ENCODE results near the gene ATRN.
"Not testable (repeated sequence)": the region's sequence is repeated elsewhere in the genome, so short reads cannot be mapped to it uniquely, and the experiment has no call there.

The ATRN gene

DNA sequence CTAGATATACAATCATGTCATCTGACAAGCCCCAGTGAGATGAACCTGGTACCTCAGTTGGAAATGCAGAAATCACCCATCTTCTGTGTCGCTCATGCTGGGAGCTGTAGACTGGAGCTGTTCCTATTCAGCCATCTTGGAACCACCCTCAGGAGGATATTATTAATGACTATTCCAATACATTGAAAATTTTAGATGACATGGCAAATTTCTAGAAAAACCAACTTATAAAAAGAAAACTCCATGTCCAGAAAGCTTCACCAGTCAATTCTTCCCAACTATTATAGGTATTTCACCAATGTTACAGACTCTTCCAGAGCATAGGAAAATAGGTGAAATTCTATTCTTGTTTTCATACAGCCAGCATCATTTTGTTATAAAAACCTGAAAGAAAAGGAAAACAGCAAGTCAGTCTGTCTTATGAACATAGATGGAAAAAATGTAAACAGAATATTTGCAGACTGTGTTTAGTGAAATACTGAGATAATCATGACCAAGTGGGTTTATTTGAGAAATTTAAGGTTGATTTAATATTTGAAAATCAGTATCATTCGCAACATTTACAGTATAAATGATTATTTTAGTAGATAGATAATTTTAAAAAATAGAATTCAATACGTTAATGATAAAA lies 43.3 kb downstream of the ATRN start:
- H3K4me3 ChIP-seq (ENCODE audit: low read depth, low read length) = no peak overlapping the region
- TF ChIP-seq, protein P1, sequence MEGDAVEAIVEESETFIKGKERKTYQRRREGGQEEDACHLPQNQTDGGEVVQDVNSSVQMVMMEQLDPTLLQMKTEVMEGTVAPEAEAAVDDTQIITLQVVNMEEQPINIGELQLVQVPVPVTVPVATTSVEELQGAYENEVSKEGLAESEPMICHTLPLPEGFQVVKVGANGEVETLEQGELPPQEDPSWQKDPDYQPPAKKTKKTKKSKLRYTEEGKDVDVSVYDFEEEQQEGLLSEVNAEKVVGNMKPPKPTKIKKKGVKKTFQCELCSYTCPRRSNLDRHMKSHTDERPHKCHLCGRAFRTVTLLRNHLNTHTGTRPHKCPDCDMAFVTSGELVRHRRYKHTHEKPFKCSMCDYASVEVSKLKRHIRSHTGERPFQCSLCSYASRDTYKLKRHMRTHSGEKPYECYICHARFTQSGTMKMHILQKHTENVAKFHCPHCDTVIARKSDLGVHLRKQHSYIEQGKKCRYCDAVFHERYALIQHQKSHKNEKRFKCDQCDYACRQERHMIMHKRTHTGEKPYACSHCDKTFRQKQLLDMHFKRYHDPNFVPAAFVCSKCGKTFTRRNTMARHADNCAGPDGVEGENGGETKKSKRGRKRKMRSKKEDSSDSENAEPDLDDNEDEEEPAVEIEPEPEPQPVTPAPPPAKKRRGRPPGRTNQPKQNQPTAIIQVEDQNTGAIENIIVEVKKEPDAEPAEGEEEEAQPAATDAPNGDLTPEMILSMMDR (IDR thresholded peaks at IDR 0.05; ENCODE audit: borderline replicate concordance, insufficient read depth, low read depth, low read length) = no peak

DNA sequence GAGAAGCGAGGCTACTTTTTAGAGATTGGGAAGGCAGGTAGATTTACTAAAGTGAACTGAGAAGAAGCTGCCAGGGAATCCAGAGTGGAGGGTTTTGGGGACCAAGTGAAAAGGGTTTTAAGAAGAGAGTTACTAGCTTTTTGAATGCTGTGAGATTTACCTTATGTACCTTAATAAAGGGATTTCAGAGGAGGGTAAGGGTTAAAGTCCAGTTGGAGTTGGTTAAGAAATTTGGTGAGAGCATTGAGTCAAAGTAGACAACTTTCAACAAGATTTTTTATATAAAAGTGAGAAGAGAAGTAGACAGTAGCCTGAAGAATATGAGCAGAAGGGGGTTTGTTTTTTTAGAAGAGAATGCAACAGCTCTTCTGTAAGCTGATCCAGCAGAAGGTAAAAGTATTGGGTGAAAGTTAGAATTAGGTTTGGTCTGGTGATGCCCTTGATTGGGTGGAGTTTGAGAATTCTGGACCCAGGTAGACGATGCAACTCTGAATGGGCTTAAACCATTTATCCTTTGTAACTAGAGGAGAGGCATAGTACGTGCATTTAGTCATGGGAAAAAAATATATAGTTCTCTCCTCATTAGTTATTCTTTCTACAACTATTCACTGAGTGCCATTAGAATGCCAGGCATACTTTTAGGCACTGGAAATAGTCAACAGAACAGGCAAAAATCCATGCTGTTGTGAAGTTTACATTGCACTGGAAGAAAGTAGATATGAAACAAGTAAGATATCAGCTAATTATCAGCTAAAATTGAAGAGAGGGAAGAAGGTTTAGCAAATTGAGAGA lies 44.8 kb downstream of the ATRN start:
- H3K4me3 ChIP-seq (ENCODE audit: low read depth, low read length) = no peak overlapping the region
- TF ChIP-seq, protein P1 (IDR thresholded peaks at IDR 0.05; ENCODE audit: borderline replicate concordance, insufficient read depth, low read depth, low read length) = no peak

DNA sequence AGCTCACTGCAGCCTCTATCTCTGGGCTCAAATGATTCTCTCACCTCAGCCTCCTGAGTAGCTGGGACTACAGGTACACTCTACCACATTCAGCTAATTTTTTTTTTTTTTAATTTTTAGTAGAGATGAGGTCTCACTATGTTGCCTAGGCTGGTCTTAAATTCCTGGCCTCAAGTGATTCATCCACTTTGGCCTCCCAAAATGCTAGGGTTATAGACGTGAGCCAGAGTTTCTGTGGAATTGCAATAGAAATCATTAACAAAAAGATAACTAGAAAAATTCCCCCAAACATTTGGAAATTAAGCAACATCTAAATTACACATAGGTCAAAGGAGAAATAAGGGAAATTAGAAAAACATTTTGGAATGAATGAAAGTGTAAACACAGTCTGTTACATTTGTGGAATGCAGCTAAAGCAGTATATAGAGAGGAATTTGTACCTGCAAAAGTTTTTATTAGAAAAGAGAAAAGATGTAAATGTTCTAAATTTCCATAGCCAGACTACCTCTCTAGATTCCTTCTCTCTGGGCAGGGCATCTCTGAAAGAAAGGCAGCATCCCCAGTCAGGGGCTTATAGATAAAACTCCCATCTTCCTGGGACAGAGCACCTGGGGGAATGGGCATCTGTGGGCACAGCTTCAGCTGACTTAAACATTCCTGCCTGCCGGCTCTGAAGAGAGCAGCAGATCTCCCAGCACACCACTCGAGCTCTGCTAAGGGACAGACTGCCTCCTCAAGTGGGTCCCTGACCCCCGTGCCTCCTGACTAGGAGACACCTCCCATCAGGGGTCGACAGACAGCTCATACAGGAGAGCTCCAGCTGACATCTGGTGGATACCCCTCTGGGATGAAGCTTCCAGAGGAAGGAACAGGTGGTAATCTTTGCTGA lies 51.3 kb downstream of the ATRN start:
- no peak overlapping the region for H3K4me3 ChIP-seq (ENCODE audit: low read depth, low read length)
- TF ChIP-seq, protein P1 (IDR thresholded peaks at IDR 0.05; ENCODE audit: borderline replicate concordance, insufficient read depth, low read depth, low read length) = no peak

DNA sequence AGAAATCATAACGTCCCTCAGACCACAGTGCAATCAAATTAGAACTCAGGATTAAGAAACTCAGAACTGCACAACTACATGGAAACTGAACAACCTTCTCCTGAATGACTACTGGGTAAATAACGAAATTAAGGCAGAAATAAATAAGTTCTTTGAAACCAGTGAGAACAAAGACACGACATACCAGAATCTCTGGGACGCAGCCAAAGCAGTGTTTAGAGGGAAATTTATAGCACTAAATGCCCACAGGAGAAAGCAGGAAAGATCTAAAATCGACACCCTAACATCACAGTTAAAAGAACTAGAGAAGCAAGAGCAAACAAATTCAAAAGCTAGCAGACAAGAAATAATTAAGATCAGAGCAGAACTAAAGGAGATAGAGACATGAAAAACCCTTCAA lies 53.9 kb downstream of the ATRN start:
- not testable (repeated sequence) for H3K4me3 ChIP-seq (ENCODE audit: low read depth, low read length)

DNA sequence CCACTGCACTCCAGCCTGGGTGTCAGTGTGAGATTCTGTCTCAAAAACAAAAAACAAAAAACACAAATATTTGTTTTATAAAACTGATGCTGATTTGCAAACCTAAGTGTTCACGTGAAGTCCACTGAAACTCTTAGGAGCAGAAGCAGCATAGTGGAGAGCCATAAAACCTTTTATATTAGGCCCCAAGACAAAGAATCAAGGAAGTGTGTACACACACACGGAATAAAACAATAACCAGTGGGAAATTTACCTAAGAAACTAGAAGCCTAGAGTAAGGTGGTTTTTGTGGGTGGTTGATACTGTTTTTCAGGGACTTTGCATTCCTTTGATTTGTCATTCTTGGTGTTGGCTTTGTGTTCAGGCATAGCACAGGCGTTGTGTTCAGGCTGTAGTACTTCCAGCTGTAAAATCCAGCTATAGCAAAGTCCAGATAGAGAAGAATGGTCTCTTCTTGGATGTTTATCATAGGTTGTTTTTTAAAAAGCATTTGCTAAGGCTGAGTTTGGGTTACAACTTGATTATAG lies 61.3 kb downstream of the ATRN start:
- TF ChIP-seq, protein P1 (IDR thresholded peaks at IDR 0.05; ENCODE audit: borderline replicate concordance, insufficient read depth, low read depth, low read length) = no peak
- H3K4me3 ChIP-seq (ENCODE audit: low read depth, low read length) = no peak overlapping the region

DNA sequence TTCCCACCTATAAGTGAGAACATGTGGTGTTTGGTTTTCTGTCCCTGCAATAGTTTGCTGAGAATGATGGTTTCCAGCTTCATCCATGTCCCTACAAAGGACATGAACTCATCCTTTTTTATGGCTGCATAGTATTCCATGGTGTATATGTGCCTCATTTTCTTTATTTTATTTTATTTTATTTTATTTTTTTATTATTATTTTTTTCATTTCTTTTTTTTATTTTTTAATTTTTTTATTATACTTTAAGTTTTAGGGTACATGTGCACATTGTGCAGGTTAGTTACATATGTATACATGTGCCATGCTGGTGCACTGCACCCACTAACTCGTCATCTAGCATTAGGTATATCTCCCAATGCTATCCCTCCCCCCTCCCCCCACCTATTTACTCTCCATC lies 66.9 kb downstream of the ATRN start:
- not testable (repeated sequence) for H3K4me3 ChIP-seq (ENCODE audit: low read depth, low read length)

DNA sequence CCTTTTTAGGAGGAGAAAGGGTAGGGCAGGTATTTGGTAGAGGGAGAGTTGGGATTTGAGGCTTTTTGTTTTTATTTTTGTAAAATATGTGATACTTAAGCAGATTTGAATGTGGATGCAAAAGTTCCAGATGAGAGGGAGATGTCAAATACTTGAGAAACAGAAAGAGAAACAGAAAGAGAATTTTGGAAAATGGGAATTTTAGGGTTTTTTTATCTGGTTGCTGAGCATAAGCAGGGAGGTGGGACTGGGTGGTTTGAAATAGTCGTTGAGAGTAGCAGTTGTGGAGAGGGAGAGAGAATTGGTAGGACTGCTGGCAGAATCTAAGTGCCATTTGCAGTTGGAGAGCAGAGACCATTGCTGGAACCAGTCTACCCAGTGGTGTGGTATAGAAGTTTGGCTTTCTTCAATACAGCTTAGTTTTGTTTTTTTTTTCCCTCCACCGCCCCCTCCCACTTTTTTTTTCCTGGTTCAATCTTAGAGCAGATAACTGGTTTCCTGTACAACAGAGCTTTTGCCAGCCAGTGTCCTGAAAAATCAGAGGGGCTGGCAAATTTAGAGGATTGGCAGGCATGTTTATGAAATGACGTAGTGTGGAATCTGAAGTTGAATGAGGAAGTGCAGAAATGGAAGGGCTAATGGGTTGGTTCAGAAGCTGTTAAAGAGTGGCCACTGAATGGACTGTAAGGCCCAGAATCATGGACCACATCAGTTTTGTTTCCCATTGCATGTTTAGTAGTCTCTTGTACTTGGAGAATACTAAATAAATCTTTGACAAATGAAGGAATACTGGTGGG lies 68.7 kb downstream of the ATRN start:
- TF ChIP-seq, protein P1 (IDR thresholded peaks at IDR 0.05; ENCODE audit: borderline replicate concordance, insufficient read depth, low read depth, low read length) = no peak
- H3K4me3 ChIP-seq (ENCODE audit: low read depth, low read length) = no peak overlapping the region

Data from GM12875 (cell line).